Smooth muscle cell (in vitro differentiated cells): ENCODE results near the gene RNU2-1. TPM values are rescaled to one million over a fixed set of nuclear protein-coding genes. Genes with fewer than 3 reads are reported as not detected.
"Not testable (repeated sequence)": the region's sequence is repeated elsewhere in the genome, so short reads cannot be mapped to it uniquely, and the experiment has no call there.

Experiments
- DNase-seq: peaks from one replicate; lab custom pipeline; 2025; ENCODE audit not compliant: unreplicated experiment; lab: John Stamatoyannopoulos, UW
- H2AFZ ChIP-seq: fragments of 200-600 bp; sonication (generic); 2 replicates; pipeline ENCODE4 v1.6.0; 2016; ENCODE audit warnings: antibody characterized with exemption, low read depth, mild to moderate bottlenecking
- H3F3A ChIP-seq: fragments of 200-600 bp; sonication (generic); 2 replicates; pipeline ENCODE4 v1.6.0; 2017; ENCODE audit warnings: antibody characterized with exemption, low read depth
- H3K27ac ChIP-seq: fragments of 200-600 bp; sonication (generic); 2 replicates; pipeline ENCODE4 v1.5.1; 2016; ENCODE audit warnings: low read depth, mild to moderate bottlenecking
- H3K27me3 ChIP-seq: fragments of 200-600 bp; sonication (generic); 2 replicates; pipeline ENCODE4 v1.6.1; 2016; ENCODE audit warnings: low read depth, mild to moderate bottlenecking
- H3K36me3 ChIP-seq: fragments of 200-600 bp; sonication (generic); 2 replicates; pipeline ENCODE4 v1.5.1; 2016; ENCODE audit warnings: low read depth
- H3K4me1 ChIP-seq: fragments of 200-600 bp; sonication (generic); 2 replicates; pipeline ENCODE4 v1.5.1; 2016; ENCODE audit warnings: low read depth
- H3K4me2 ChIP-seq: fragments of 200-600 bp; sonication (generic); 2 replicates; pipeline ENCODE4 v1.6.0; 2016; ENCODE audit warnings: mild to moderate bottlenecking
- H3K4me3 ChIP-seq: fragments of 200-600 bp; sonication (generic); 2 replicates; pipeline ENCODE4 v1.5.1; 2016; ENCODE audit warnings: mild to moderate bottlenecking
- H3K79me2 ChIP-seq: fragments of 200-600 bp; sonication (generic); 2 replicates; pipeline ENCODE4 v1.6.0; 2016; ENCODE audit warnings: low read depth, mild to moderate bottlenecking
- H3K9ac ChIP-seq: fragments of 200-600 bp; sonication (generic); 2 replicates; pipeline ENCODE4 v1.6.0; 2016; ENCODE audit warnings: low read depth
- H3K9me3 ChIP-seq: fragments of 200-600 bp; sonication (generic); replicated peaks from 2 replicates; pipeline ENCODE4 v1.5.1; 2016; ENCODE audit warnings: low read depth
- H4K20me1 ChIP-seq: fragments of 200-600 bp; sonication (generic); 2 replicates; pipeline ENCODE4 v1.6.0; 2016; ENCODE audit warnings: low read depth
- CTCF ChIP-seq: fragments of 200-600 bp; sonication (generic); IDR thresholded peaks from 2 replicates; pipeline ENCODE4 v1.5.1; 2017; ENCODE audit warnings: borderline replicate concordance, mild to moderate bottlenecking, antibody characterized with exemption; ENCODE audit not compliant: insufficient read depth, poor library complexity, severe bottlenecking
- WGBS: methylation state at CpG from one replicate; pipeline ENCODE4 v1.1.7; 2016; ENCODE audit warnings: low lambda C conversion rate; 5-methylcytosine and 5-hydroxymethylcytosine counted together
- polyA plus RNA-seq: library from polyadenylated mRNA; unstranded; fragments of >200 nt; fragmentation: Nextera tagmentation; extraction: Ambion mirVana; gene quantifications from 2 replicates; pipeline ENCODE4 v1.2.1, GENCODE V29; 2016
- total RNA-seq: library from RNA; depleted of rRNA; stranded (reverse); fragments of >200 nt; gene quantifications from 2 replicates; pipeline ENCODE4 v1.2.3, GENCODE V29; 2014

The RNU2-1 gene
- total and polyA plus RNA-seq, 2 experiments from 2014 or later: 13.8 TPM; not detected in 1

DNA sequence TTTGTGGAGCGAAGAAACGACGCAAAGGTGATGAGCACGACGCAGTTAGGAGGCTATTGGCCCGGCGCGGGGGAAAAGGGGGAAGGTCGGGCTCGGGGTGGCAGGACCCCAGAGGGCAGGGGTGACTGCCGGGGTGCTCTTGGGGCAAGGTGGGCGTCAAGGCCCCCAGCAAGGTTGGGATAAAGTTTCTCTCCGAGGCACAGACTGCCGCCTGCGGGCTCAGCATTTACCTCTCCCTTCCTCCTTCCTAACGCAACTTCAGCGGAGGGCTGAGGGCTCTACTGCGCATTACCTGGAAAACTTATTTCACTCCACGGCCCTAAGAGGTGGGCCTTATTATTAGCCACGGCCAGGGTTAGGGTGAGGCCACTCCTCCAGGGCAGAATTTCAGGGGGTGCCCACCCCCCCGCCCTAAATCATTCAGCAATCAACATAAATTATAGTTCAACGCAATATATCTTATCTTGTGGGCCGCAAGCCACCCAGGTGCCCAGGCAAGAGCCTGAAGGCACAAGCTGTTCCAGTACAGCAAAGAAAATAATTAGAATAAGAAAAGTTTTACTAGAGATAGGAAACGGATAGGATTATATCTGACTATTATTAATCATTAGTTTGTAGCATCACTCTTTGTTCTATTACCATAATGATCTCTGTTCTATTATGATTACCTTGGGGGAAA, 1.6 kb downstream of the RNU2-1 start:
- H3K27ac ChIP-seq, H3K27me3 ChIP-seq, H2AFZ ChIP-seq, H3K36me3 ChIP-seq, H3K9me3 ChIP-seq, H3K9ac ChIP-seq, H3K4me2 ChIP-seq, H3K79me2 ChIP-seq, H4K20me1 ChIP-seq, DNase-seq, H3K4me1 ChIP-seq, H3K4me3 ChIP-seq, H3F3A ChIP-seq: not testable (repeated sequence)
- WGBS: 94% methylated on average over 21 of the region's 24 CpGs

DNA sequence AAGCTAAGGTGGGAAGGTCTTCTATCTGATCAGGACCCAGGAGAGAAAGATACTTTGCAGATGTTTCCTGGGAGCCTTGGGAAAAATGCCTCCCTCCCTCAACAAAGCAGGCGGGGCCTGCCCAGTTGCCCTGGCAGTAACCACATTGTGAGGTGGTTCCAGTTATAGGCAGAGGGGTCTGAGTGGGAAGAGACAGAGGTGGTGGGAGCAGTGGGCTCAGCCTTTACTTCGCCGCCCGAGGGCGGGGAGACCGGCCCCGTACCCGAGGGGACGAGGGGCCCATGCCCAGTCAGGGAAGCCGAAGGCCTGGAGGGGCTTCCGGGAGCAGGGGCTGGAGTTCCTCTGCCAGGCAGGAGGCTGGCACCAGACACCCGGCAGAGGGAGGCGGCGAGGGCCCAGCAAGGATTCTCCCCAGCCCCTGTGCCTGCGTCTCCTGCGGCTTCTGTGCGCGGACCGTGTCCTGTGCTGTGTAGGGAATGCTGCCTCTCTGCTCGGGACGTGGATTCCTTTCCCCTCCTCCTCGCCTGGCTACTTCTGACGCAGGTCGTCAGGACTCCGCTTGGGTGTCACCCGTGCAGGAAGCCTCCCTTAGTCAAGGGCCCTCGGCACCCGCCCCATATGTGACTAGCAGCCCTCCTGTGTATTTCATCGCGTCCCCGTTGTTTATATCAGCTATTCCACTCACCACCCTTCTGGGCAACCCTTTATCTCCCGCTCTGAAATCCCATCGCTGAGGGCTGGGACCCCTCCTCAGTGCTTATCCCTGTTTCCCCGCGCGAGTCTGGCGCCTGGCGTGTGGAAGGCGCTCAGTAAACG, 2.4 kb downstream of the RNU2-1 start:
- not testable (repeated sequence) for H3K27ac ChIP-seq, H3K79me2 ChIP-seq, H3K36me3 ChIP-seq, H3K4me1 ChIP-seq, H4K20me1 ChIP-seq, H3K9me3 ChIP-seq, H3K4me3 ChIP-seq, H2AFZ ChIP-seq, H3K4me2 ChIP-seq, H3K9ac ChIP-seq, H3F3A ChIP-seq, DNase-seq, H3K27me3 ChIP-seq
- WGBS: 93% methylated on average over 22 of the region's 40 CpGs

DNA sequence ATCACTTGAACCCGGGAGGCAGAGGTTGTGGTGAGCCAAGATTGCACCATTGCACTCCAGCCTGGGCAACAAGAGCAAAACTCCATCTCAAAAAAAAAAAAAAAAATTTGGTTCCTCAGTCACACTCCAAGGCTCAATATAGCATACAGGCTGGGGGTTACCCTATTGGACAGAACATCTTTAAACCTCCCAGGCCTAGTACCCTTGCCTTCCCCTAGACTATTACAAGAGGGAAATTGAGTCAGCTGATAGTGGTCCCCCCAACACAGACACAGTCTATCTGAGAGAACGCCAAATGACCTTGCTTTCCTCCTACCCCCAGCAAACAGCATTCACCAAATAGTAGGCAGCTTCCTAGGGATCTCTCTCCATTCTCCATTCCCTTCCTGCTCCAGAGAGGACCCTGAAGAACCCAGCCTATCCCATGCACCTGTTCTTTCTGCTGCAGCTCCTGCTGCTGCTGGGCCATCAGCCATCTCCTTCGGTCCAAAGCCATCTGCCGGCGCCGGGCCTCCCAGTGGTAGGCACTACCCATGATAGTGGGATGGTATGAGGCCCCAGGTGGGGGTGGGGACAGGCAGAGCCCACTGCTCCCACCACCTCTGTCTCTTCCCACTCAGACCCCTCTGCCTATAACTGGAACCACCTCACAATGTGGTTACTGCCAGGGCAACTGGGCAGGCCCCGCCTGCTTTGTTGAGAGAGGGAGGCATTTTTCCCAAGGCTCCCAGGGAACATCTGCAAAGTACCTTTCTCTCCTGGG, 5.6 kb downstream of the RNU2-1 start, which contains the start of gene CCDC200:
TSS of gene CCDC200 (minus strand) at position 604 of the 763 bp plus-strand sequence. CDS start at position 535, 69 bp downstream.
- H4K20me1 ChIP-seq, H2AFZ ChIP-seq, H3F3A ChIP-seq, H3K4me1 ChIP-seq, H3K27ac ChIP-seq, H3K4me3 ChIP-seq, H3K9ac ChIP-seq, H3K79me2 ChIP-seq, H3K9me3 ChIP-seq, H3K27me3 ChIP-seq, DNase-seq, H3K36me3 ChIP-seq, H3K4me2 ChIP-seq: not testable (repeated sequence)
- no CpG with 5 or more reads among the region's 7 CpGs for WGBS

DNA sequence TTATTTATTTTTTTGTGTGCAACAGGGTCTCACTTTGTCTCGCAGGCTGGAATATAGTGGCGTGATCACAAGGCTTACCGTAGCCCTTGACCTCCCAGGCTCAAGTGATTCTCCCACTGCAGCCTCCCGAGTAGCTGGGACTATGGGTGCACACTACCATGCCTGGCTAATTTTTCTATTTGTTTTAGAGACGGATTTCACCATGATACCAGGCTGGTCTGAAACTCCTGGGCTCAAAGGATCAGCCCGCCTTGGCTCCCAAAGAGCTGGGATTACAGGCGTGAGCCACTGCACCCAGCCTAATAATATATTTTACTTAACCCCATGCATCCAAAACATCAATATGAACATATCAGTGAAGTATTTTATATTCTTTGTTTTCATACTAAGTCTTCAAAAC, 7.4 kb downstream of the RNU2-1 start:
- H3F3A ChIP-seq: no peaks in the 10 kb centered on the region
- H4K20me1 ChIP-seq: no peaks in the 10 kb centered on the region
- H3K36me3 ChIP-seq: no peaks in the 10 kb centered on the region
- no peaks in the 10 kb centered on the region for H3K4me1 ChIP-seq
- 97% methylated on average over 7 of the region's 7 CpGs for WGBS
- no peaks in the 10 kb centered on the region for H3K27me3 ChIP-seq
- H3K27ac ChIP-seq: no peak overlapping the region
- no peak overlapping the region for H3K4me2 ChIP-seq
- no peak for DNase-seq
- no peak overlapping the region for H3K4me3 ChIP-seq
- no peaks in the 10 kb centered on the region for H3K9me3 ChIP-seq
- no peak overlapping the region for H3K9ac ChIP-seq
- no peaks in the 10 kb centered on the region for H3K79me2 ChIP-seq
- H2AFZ ChIP-seq: no peak overlapping the region
- no peak for TF ChIP-seq CTCF
